GM18907 (cell line): ENCODE results near the gene FAM117B.

Experiments used
- ATAC-seq: cut with Tn5 transposase; IDR thresholded peaks from one replicate; pipeline ENCODE4 v1.9.1; 2021; ENCODE audit warnings: mild to moderate bottlenecking, moderate library complexity; ENCODE audit not compliant: unreplicated experiment

Gene FAM117B

GRCh38 chr2:202634556-202635427 lies at the start of gene FAM117B:
Gene FAM117B (plus strand): TSS chr2:202634969. CDS start chr2:202635188, 219 bp downstream.
- peak; percentile 89 for ATAC-seq

DNA sequence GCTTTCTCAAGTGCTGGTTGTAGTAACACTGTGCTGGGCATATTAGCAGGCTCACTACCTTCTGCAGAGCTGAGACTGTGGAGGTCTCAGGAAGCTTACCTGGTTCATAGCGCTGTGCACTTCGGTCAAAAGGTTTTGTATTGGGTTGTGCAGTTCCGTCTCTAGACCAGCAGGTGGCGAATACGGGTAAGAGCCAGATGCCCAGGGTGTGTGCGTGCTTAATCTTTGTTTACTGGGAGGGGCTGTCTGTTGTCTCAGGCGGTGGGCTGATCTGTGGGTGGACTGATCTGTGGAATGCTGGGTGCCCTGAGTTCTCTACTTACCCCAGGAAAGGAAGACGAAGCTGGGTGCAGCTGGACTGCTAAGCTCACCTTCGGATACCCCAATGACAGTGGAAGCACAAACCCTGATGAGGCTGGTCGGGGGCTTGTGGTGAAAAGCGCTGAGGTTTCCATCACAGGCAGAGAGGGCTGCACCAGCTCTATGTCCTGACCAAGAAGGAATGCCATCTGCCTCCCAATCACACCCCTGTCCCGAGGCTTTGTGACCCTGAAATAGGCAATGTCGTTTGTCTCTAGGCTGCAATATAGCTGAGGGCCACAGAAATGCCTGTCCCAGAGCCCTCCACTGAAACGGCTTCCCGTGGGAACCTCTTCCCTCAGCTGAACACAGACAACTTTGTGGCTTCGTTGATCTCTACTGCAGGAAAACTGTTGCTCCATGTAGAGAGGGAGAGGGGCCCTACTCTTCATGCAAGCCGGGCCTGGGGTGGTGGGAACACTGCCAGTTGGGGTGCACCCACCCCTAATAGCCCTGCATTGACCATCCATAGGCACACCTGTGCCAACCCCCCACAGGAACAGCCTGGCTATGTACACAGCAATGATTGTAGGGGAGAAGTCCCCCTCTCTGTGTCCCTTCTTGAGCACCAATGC lies 45.9 kb upstream of the FAM117B start:
- peak; percentile 72 for ATAC-seq

DNA sequence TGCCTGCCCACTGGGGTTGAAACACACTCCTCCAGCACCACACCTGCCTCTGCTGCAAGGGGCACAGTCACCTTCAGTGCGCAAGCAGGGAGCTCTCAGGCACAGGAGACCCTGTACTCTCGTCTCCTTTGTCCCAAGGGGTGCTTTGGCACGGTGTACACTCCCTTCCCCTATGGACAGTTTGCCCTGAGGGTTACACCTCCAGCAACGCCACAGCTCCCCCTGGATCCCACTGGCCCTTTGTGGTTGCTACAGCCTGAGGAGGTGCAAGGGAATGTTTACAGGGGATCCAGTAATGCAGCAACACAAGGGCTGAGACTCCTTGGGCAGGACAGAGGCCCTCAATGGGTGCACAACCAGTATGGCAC lies 45.2 kb upstream of the FAM117B start:
- ATAC-seq, result no peak

GRCh38 chr2:202592566-202592965 lies 42.2 kb upstream of the FAM117B start:
- ATAC-seq, result no peak

GRCh38 chr2:202599105-202599504 lies 35.7 kb upstream of the FAM117B start:
- no peak for ATAC-seq

GRCh38 chr2:202599911-202600310 lies 34.9 kb upstream of the FAM117B start:
- ATAC-seq, result no peak

GRCh38 chr2:202604699-202605098 lies 30.1 kb upstream of the FAM117B start:
- ATAC-seq, result no peak

DNA sequence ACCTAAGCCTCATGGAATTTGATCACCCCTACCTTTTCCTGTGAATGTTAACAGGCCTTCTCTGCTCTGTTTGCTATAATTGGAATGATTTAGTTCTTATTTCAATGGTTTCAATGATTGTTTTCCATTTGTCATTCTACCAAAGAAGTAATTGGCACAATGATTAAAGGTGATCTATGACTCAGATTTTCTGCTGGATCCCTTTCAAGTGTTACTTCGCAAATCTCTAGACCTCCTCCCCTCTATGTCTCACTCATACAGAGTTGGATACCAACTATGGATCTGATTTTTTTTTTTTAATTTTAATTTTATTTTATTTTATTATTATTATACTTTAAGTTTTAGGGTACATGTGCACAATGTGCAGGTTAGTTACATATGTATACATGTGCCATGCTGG lies 29.6 kb upstream of the FAM117B start:
- no peak for ATAC-seq

DNA sequence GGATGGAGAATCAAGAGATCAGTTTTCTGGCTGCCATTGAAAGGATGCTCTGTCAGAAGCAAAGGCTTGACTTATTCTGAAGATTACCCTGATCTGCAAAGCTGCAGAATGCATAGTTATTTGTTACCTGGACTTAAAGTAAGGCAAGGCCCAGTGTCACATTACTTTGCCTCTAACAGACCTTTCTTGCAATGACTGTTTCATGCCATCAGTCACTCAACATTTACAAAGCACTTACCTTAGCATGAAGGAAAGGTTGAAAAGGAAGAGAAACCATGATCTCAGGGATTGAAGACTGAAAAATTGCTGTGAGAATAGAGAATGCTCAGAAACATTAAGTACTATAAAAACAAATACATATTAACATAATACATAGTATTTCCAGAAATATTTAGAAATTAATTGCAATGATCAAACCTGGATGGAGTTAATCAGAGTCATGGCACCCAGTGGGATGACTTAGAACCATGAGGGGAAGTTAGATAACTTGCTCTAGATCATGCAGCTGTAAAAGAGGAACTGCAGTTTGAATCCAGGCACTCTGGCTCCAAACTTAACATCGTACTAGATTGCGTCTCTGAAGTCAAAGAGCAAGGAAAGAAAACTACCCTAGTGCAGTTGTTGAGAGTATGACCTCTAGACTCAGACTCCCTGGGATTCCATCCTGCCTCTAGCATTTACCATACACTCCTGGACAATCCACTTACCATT lies 26.5 kb upstream of the FAM117B start:
- no peak for ATAC-seq

- peak; percentile 97 for ATAC-seq
Observed at GRCh38 chr2:202609381-202610145, 25.2 kb upstream of the FAM117B start.

DNA sequence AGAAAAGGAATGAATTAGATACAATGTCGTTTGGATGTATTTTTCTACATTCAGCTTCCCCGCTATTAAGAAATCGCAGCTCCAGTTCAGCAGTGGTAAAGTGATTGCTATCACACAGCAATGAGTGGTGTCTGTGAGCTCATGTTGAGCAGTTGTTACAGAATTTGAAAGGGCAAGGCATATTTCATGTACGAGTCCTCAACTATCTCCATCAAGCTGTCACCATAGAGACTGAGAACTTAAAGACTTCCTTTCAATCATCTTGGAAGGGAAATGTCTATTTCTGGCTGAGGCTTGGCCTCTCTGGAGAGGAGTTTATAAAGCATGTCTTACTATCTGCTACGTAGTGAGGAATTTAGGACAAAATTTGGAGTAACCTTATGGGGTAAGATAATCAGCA lies 24.4 kb upstream of the FAM117B start:
- no peak for ATAC-seq

DNA sequence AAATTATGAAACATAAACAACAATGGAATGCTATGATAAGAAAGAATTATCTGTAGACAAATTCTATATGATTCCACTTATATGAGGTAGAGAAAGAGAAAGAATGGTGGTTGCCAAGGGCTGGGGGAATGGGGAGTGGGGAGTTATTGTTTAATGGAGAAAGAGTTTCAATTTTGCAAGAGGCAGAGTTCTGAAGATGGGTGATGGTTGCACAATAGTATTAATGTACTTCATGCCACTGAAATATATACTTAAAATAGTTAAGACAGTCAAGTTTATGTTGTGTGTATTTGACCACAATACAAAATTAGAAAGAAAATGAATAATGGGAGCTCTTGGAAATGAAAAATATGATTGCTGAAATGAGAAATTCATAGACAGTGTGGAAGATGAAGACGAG lies 22.6 kb upstream of the FAM117B start:
- no peak for ATAC-seq

GRCh38 chr2:202613479-202613878 lies 21.3 kb upstream of the FAM117B start:
- ATAC-seq, result no peak

GRCh38 chr2:202624133-202624532 lies 10.6 kb upstream of the FAM117B start:
- ATAC-seq, result no peak

- no peak for ATAC-seq
Observed at GRCh38 chr2:202627042-202627441, 7.7 kb upstream of the FAM117B start.

DNA sequence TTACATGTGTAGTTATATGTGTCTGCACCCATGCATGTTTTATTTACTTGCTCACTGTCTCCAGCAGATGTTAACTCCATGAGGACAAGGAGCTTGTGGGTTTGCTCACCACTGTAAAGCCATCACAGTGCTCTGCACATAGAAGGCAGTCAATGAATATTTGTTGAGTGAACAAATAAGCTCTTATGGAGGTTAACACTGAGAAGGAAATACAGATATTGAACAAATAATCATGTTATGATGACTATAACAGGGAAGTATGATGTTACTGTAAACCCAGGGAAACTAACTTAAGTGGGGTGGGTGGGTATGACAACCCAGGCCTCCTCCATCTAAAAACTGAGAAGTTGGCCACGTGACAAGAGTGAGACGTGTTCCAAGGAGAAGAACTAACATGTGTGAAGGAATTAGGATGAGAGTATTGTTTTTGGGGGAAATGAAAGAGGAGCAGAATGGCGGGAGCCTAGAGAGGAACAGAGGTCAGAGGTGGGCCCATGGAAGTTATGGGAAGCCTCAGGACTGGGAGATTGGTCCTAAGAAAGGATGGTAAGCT lies 6.0 kb upstream of the FAM117B start:
- no peak for ATAC-seq

- no peak for ATAC-seq
Observed at GRCh38 chr2:202632682-202633290, 2.0 kb upstream of the FAM117B start.

GRCh38 chr2:202633470-202633869 lies 1.3 kb upstream of the FAM117B start:
- ATAC-seq, result no peak

DNA sequence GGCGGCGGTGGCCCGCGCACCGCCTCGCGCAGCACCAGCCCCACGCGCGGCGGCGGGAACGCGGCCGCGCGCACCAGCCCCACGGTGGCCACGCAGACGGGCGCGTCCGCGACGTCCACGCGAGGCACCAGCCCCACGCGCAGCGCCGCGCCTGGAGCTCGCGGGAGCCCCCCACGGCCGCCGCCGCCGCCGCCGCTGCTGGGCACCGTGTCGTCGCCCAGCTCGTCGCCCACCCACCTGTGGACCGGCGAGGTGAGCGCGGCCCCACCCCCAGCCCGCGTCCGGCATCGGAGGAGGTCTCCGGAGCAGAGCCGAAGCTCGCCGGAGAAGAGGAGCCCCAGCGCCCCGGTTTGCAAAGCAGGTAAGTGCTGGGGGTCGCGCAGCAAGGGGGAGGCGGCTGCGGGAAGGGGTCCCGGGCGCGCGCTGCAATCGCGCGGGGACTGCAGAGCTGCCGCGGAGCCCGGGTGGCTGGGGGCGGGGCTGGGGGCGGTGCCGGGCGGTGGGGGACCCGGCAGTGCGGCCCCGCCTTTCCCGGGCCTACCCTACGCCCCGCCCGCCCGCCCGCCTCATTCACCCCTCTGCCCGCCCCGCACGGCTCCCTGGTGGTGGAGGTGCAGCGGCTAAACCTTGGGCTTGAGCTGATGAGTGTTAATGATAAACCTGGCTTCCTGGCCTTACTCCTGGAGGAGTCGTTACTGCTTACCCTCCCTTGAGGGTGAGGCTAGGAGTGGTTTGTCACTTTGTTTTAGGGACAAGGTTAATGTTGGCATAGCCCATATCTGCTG lies 851 bp downstream of the FAM117B start:
- ATAC-seq, result peak; percentile 71
